ENCODE results near the gene UNCX. TPM values are rescaled to one million over a fixed set of nuclear protein-coding genes. Genes with fewer than 3 reads are reported as not detected.

The UNCX gene
- total and polyA plus RNA-seq, 2 experiments from 2014 or later = not detected

GRCh38 chr7:1228545-1229201, 4.0 kb upstream of the UNCX start:
- Histone ChIP-seq H3K36me3 (replicated peaks; ENCODE audit: insufficient read depth, low read depth) (no peaks in the 10 kb centered on the region), H3K9me3 (ENCODE audit: low read depth) (no peaks in the 10 kb centered on the region), H3K9me2 (replicated peaks; ENCODE audit: insufficient read depth) (no peaks in the 10 kb centered on the region), H3K79me2 (no peaks in the 10 kb centered on the region), H3K4me1 (ENCODE audit: insufficient read depth) (peaks cover 6% of the 10 kb centered on the region), H3K4me2 (no peak overlapping the region), H3K4me3 (no peak overlapping the region), H3K27me3 (peaks cover 95% of the 10 kb centered on the region), H2AFZ (no peak overlapping the region), H4K20me1 (ENCODE audit: insufficient read depth, poor library complexity, severe bottlenecking) (no peaks in the 10 kb centered on the region), H3K27ac (no peak overlapping the region)
- no peak for DNase-seq (ENCODE audit: low spot score)
- WGBS (ENCODE audit: low lambda C conversion rate, missing lambda C conversion rate) = 7% methylated on average over 17 of the region's 17 CpGs
- TF ChIP-seq EZH2phosphoT487 (IDR thresholded peaks at IDR 0.05; ENCODE audit: low read depth, severe bottlenecking, unreplicated experiment) (peak; percentile 52), EZH2 (IDR thresholded peaks at IDR 0.05; ENCODE audit: borderline replicate concordance) (peak; percentile 97), CTCF (IDR thresholded peaks at IDR 0.05; ENCODE audit: poor library complexity) (no peak)

- Histone ChIP-seq H2AFZ (no peak overlapping the region), H3K27ac (no peak overlapping the region), H3K36me3 (replicated peaks; ENCODE audit: insufficient read depth, low read depth) (no peaks in the 10 kb centered on the region), H4K20me1 (ENCODE audit: insufficient read depth, poor library complexity, severe bottlenecking) (no peaks in the 10 kb centered on the region), H3K9me2 (replicated peaks; ENCODE audit: insufficient read depth) (no peaks in the 10 kb centered on the region), H3K4me2 (no peak overlapping the region), H3K4me1 (ENCODE audit: insufficient read depth) (peaks cover 4% of the 10 kb centered on the region), H3K4me3 (no peak overlapping the region), H3K27me3 (peaks cover 95% of the 10 kb centered on the region), H3K79me2 (no peaks in the 10 kb centered on the region), H3K9me3 (ENCODE audit: low read depth) (no peaks in the 10 kb centered on the region)
- TF ChIP-seq CTCF (IDR thresholded peaks at IDR 0.05; ENCODE audit: poor library complexity) = no peak
- peak; percentile 88 for TF ChIP-seq EZH2 (IDR thresholded peaks at IDR 0.05; ENCODE audit: borderline replicate concordance)
- TF ChIP-seq EZH2phosphoT487 (IDR thresholded peaks at IDR 0.05; ENCODE audit: low read depth, severe bottlenecking, unreplicated experiment) = peak; percentile 88
- 5% methylated on average over 31 of the region's 64 CpGs for WGBS (ENCODE audit: low lambda C conversion rate, missing lambda C conversion rate)
- DNase-seq (ENCODE audit: low spot score) = no peak
Measured at GRCh38 chr7:1229202-1229947, 3.3 kb upstream of the UNCX start.

GRCh38 chr7:1229956-1230355, 2.7 kb upstream of the UNCX start:
- Histone ChIP-seq H3K4me1 (ENCODE audit: insufficient read depth) (no peaks in the 10 kb centered on the region), H3K4me2 (no peak overlapping the region), H2AFZ (no peak overlapping the region), H3K4me3 (no peak overlapping the region), H3K27ac (no peak overlapping the region), H3K27me3 (peaks cover 95% of the 10 kb centered on the region), H3K79me2 (no peaks in the 10 kb centered on the region), H4K20me1 (ENCODE audit: insufficient read depth, poor library complexity, severe bottlenecking) (no peaks in the 10 kb centered on the region), H3K9me3 (ENCODE audit: low read depth) (no peaks in the 10 kb centered on the region), H3K9me2 (replicated peaks; ENCODE audit: insufficient read depth) (no peaks in the 10 kb centered on the region), H3K36me3 (replicated peaks; ENCODE audit: insufficient read depth, low read depth) (no peaks in the 10 kb centered on the region)
- TF ChIP-seq EZH2 (IDR thresholded peaks at IDR 0.05; ENCODE audit: borderline replicate concordance) (no peak), CTCF (IDR thresholded peaks at IDR 0.05; ENCODE audit: poor library complexity) (no peak), EZH2phosphoT487 (IDR thresholded peaks at IDR 0.05; ENCODE audit: low read depth, severe bottlenecking, unreplicated experiment) (no peak)
- 5% methylated on average over 13 of the region's 37 CpGs for WGBS (ENCODE audit: low lambda C conversion rate, missing lambda C conversion rate)
- no peak for DNase-seq (ENCODE audit: low spot score)

All from hepatocyte (in vitro differentiated cells).